Measurements from ENCODE around the gene PLSCR4.
"Not testable (repeated sequence)": the region's sequence is repeated elsewhere in the genome, so short reads cannot be mapped to it uniquely, and the experiment has no call there.

Gene PLSCR4

GRCh38 chr3:146246526-146246925 is 4.4 kb downstream of the PLSCR4 start:
- no peak for DNase-seq

- no peak for DNase-seq
Observed at GRCh38 chr3:146243559-146243958, 7.3 kb downstream of the PLSCR4 start.

- no peak for DNase-seq
Observed at GRCh38 chr3:146241523-146242240, 9.2 kb downstream of the PLSCR4 start.

GRCh38 chr3:146233487-146233886 is 17.4 kb downstream of the PLSCR4 start:
- no peak for DNase-seq

- no peak for DNase-seq
Observed at GRCh38 chr3:146227486-146227885, 23.4 kb downstream of the PLSCR4 start.

- no peak for DNase-seq
Observed at GRCh38 chr3:146226881-146227280, 24.0 kb downstream of the PLSCR4 start.

GRCh38 chr3:146225458-146225857 is 25.4 kb downstream of the PLSCR4 start:
- not testable (repeated sequence) for DNase-seq

GRCh38 chr3:146223401-146224373 is 27.2 kb downstream of the PLSCR4 start:
- no peak for DNase-seq

- no peak for DNase-seq
Observed at GRCh38 chr3:146222204-146223046, 28.5 kb downstream of the PLSCR4 start.

GRCh38 chr3:146221276-146221675 is 29.6 kb downstream of the PLSCR4 start:
- no peak for DNase-seq

GRCh38 chr3:146218880-146219866 is 31.7 kb downstream of the PLSCR4 start:
- no peak for DNase-seq

- DNase-seq: no peak
Observed at GRCh38 chr3:146217324-146217723, 33.6 kb downstream of the PLSCR4 start.

- no peak for DNase-seq
Observed at GRCh38 chr3:146214493-146214892, 36.4 kb downstream of the PLSCR4 start.

- DNase-seq: no peak
Observed at GRCh38 chr3:146209371-146209770, 41.5 kb downstream of the PLSCR4 start.

- DNase-seq: no peak
Observed at GRCh38 chr3:146203776-146204175, 47.1 kb downstream of the PLSCR4 start.

GRCh38 chr3:146200461-146201220 is 50.3 kb downstream of the PLSCR4 start:
- no peak for DNase-seq

- no peak for DNase-seq
Observed at GRCh38 chr3:146199762-146200161, 51.1 kb downstream of the PLSCR4 start.

GRCh38 chr3:146196789-146197188 is 54.1 kb downstream of the PLSCR4 start:
- DNase-seq: no peak

- no peak for DNase-seq
Observed at GRCh38 chr3:146195605-146196004, 55.3 kb downstream of the PLSCR4 start.

- DNase-seq: no peak
Observed at GRCh38 chr3:146195030-146195429, 55.9 kb downstream of the PLSCR4 start.

GRCh38 chr3:146191051-146191450 is 59.9 kb downstream of the PLSCR4 start:
- no peak for DNase-seq

Measured in NCI-H446 treated with DMSO at 0.1 percent for 48 hours (cell line).